Mucosa of gallbladder (tissue), 1 donor: Measurements from ENCODE around the gene CALML3. TPM values are rescaled to one million over a fixed set of nuclear protein-coding genes. Genes with fewer than 3 reads are reported as not detected.

ENCODE experiments used
- DNase-seq: peaks from one replicate; pipeline ENCODE4 v3.0.0-alpha.2; 2020; ENCODE audit warnings: low spot score
- total RNA-seq: library from RNA; stranded (reverse); gene quantifications from one replicate; pipeline ENCODE4 v1.2.1, GENCODE V29; 2021
- donor health status: DM: no; HTN: no; CAD: no.

CALML3 gene
- total RNA-seq, 1 donor from 2014 or later: not detected

DNA sequence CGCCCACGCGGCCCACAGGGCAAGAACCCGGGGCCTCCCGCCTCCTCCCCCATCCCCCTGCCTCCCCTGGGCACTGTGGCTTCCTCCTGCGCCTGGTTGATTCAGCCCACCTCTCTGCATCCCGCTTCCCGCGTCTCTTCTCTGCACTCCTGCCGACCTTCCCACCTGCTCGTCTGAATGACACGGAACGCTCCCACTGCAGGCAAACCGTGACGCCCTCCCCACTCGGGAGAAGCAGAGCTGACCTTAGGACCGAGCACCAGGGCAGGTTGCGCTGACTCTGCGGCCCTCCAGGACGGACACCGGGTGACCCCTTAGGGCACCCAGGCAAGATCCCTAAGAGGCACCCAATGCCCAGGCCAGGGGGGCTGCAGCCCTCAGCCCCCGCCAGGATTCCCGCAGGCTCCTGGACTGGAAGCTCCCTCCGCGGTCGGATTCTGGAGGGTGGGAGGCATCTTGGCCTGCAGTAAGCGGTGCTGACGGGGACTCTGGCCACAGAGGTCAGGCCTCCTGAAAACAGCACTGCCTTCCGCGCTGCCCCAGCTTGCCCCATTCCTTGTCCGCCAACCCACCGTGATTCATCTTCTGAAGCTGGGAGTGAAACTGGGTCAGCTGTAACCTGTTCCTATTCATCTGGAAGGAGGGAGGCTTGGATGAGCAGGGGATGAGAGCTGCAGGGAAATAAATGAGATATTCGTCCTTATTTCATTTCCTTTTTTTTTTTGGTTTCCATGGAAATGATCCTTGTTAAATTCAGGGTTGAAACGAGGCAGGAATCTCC, 990 bp downstream of the CALML3 start:
- no peak for DNase-seq

DNA sequence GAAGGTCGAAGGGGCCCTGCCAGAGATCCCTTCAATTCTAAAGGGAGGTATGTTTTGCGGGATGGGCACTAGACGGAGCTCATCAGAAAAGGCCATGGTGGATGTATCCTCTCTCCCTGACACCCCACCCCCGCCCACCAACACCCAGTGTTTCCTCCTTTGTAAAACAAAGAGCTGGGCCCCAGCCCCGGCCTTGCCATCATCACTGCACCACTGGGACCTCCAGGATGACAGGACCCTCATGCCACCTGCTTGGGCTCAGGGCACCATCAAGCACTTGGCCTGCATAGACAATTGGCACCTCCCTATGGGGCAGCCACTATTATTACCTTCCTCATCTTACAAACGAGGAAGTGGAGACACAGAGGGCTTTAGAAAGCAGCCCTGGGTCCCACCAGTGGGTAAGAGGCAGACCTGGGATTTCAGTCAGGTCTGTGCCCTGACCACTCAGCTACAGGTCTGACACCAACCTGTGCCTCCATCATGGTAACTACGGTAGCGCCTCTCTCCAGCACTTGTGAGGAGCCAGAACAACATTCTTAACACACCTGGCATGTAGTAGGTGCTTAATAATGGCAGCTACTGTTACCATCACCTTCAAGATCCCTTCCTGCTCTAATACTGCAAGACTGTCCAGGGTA, 2.0 kb downstream of the CALML3 start:
- DNase-seq: no peak

DNA sequence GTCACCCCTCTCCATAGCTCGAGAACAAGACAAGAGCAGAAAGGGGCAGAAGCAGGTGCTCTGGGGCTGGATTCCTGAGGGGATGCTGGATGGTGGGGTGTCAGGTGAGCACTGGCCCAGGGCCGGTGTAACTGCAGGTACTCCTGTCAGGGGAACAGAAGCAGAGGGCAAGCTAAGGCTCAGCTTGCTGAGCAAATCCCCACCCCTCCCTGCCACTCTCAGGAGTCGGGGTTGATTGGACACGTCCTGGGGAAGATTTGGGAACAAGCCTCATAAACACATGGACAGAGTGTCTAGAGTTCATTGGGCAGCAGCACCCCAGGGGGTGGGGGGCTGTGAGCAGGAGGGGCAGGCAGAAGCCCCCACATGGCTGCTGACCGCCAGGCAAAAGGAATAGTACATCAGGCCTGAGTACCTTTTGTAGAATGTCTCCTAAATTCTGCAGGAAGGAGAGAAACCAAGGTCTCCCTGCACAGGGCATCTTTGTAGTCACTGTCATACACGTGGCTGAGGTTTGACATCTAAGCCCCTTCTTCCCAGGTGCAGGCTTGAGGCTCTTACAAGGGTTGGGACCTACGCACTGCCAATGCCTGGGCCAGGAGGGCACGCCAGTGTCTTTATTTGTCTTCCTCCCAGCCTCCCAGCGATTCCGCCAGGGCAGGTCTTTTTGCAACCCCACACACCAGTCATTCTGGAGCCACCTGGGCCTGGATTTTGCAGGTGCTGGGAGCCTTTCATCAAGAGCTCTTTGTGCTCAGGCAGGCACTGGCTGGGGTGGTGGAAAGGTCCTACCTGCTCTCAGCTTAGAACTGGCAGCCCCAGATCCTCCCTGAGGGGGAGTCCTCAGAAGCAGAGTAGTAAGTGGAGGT, 2.8 kb downstream of the CALML3 start:
- DNase-seq: no peak

DNA sequence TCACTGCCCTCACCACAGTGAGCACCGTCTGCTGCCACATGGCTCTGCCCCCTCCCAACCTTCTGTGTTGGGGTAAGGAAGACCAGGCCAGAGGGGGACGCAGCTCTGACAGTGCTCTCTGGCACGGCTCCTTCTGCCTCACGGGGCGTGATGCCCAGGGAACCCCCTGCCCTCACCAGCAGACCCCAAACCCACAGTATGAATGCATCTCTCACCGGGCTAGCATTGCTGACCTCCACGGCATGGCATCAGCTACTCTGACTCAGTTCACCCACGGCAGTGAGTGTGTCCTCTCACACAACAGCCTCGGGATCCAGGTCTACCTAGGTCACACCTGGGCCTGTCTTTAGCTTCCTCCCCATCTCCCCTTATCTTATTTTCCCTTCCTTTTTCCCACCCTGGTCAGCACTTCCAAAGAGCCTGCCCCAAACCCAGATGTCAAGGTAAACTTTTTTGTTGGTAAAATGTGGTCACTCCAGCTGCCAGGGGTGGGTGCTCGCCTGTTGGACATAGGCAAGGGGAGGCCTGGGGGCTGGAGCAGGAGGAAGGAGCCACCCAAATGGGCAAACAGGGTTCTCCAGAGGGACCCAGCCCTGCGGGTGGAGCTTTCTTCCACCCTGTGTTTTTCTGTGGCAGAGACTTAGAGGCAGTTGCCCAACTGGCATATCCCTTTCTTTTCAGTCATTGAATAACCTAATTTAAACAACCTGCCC, 4.4 kb downstream of the CALML3 start:
- DNase-seq: no peak

DNA sequence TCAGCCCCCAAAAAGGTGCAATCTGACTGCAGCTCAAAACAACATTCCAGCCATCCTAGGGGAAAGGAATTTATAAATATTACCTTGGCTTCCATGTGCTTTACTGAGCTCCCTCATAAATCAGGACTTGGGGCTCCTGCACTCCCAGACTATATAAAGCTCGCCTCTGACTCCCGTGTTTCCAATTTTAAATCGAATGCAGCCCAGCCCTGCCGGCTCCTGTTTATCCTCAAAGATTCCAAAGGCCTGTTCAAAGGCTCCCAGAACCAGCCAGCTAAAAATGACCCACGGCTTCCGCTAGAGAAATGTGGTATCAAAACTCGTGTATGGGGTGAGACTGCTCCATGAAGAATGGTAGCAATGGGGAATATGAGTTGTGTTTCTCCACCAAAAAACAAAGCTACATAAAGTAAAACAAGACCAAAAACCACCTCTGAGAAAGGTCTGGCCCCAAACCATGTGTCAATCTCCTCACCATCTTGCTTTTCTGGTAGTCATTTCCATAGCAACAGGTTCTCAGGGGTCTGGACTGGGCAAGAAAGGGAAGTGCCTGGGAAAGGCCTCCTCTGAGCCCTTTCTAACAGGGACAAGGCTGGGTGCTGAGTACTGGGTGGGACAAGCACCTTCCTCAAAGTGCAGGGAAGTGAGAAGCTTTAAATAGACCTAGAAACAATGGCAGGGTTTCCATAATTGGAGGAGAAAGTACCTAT, 5.1 kb downstream of the CALML3 start:
- no peak for DNase-seq

DNA sequence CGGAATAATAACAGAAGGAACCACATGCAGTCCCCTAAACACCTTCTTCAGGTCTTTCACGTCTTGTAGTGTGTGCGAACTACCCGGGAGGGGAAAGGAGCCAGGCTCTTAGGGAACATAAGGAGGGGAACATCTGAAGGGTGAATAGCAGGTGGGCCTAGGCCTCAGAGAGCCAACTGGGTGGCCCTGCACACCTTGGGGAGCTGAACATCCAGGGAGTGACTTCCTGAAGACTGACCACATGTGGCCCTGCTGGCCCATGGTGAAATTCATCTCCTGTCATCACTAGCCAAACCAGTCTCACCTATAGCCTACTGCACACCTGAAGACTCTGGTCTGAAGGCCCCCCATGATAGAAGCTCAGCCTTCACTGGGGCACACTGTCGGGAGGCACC, 5.6 kb downstream of the CALML3 start:
- no peak for DNase-seq

DNA sequence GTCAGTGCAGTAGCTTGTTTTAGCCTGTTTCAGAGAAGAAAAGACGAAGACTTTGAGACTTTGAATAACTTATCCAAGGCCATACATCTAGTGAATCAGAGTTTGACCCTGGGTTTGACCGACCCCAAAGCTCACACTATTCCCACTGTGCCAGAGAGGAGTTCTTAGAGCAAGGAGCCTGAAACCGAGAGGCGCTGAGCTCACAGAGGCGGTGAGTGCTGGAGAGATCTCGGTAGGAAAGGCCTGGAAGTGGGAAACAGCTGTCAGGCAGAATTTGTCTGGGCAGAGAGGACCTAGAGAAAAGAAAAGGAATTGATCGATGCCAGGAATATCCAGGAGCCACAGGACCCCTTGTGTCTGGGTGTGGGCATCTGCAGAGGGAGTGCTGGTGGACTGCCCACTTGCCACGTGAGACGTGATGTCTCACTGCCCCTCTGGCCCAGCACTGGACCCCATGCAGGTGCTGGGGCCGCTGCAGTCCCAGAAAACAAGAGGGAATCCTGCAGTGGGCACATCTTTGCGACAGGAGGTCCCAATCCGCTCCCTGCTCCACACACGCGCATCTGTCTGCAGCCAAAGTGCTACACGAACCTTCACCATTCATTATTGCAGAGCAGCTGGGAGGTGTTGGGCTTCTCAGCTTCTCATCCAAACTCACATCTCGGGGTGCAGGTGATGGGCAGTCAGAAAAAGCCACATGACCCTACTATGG, 6.2 kb downstream of the CALML3 start:
- no peak for DNase-seq

DNA sequence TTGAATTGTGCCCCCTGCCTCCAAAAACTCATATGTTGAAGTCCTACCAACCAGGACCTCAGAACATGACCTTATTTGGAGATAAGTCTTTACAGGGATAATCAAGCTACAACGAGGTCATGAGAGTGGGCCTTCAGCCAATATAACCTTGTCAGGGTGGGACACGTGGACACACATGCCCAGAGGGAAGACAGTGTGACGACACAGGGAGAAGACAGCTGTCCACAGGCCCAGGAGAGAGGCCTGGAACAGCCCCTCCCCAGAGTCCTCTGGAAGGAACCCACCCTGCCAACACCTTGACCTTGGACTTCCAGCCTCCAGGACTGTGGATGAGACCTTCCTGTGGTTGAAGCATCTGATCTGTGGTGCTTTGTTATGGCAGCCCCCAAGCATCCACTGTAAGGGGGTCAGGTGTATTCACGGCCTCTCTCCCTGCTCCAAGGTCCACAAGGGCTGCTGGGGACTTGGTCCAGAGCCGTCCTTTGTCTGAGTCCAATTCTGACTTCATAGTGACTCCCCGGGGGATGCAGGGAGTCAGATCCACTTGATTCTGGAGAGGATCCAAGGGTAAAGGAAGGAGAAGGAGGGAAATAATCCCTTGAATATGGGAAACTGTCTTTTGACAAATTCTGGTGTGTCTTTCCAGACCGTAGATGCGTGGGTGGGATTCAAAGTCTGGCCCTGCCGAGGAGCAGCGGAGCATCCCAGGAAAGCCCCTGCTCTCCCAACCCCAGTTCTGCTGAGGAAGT, 7.0 kb downstream of the CALML3 start:
- no peak for DNase-seq

DNA sequence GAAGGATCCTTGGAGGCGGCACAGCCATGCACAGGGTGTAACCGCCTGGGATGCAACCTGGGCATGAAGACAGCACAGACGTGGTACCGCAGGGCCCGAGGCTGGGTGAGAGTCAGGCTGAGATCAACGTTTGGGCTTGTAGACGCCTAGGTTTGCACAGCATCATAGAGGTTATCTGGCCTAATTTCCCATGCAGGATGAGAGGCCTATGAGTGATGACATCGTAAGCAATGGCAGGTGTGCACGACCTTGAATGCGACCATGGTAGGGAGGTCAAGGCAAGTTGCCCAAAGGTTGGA, 7.5 kb downstream of the CALML3 start:
- DNase-seq: no peak

DNA sequence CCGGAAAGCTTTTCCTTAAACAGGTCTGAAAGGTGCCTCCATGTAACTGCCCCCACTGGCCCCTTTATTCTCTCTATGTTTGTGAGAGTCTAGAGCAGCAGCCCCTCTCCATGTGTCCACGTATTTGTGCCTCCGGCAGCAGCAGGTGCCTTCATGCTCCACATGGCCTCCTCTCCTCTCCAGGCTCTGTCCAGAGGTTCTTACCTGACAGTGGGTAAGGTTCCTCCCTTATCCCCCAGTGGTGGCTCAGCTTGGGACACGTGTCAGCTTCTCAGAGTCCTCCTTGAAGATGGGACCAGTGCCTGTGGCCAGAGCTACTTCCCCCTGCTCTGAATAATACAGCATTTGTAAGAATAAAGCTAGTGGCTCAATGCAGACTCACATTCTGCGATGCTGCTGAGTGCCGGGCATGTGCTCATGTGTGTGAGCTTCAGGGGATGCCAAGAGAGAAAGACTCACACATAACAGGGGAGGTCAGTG, 7.9 kb downstream of the CALML3 start:
- DNase-seq: no peak

DNA sequence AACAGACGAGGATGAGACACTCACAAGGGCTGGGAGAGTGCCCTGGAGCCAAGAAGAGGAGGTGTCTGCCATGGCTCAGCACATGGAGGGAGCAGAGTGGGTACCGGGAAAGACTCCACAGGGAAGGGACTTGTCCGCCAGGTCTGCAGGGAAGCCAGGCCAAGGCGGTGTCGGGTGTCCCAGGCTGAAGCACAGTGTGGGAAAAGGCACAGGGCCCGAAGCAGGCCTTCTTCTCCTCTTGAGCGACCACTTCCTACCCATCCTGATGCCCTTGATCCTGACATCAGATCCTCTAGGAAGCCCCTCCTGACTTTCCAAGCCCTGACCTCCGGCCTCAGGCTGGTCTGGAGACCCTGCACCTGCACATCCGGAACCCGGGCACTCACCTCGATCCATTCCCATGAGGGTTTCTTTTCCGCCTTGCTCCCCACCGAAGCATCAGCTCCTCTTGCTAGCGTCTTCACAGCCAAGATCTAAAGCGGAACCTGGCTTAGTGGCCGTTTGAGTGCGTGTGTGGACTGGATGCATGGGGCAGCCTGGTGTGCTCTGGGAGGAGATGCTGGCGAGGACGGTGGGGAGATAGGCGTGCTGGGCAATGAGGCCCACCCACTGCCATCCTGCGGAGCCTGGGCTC, 8.5 kb downstream of the CALML3 start:
- DNase-seq: no peak

DNA sequence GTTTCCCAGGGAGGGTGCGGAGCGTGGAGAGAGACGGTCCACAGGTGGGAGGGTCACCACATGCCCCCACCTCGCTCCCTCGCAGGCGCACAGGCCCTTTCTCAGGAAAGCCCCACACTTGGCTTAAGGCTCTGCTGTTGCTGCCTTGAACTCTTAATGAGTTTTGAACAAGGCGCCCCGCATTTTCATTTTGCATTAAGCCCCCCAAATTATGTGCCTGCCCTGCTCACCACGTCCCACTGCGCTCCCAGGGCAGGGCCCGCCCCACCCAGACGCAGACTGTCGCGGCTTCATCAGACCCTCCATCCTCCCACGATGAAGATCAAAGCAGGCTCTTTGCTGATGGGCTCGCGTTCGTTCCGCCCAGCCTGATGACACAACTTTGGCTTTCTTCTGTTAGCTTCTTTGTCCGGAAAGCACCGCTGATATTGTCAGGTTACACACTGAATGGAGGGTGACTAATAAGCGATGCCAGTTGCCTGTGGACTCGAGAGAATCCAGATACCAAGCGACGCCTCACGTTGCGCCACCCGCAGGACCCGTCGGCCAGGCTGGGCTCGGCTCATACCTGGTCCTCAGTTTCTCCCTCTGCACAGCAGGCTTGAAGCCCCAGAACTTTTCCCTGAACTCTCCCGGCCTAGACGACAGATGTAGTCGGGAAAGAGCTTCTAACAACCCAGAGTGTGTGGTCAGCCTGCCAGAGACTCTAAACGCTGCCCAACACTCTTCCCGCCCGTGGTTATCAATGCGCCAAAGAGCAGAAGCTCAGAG, 9.5 kb downstream of the CALML3 start:
- no peak for DNase-seq

DNA sequence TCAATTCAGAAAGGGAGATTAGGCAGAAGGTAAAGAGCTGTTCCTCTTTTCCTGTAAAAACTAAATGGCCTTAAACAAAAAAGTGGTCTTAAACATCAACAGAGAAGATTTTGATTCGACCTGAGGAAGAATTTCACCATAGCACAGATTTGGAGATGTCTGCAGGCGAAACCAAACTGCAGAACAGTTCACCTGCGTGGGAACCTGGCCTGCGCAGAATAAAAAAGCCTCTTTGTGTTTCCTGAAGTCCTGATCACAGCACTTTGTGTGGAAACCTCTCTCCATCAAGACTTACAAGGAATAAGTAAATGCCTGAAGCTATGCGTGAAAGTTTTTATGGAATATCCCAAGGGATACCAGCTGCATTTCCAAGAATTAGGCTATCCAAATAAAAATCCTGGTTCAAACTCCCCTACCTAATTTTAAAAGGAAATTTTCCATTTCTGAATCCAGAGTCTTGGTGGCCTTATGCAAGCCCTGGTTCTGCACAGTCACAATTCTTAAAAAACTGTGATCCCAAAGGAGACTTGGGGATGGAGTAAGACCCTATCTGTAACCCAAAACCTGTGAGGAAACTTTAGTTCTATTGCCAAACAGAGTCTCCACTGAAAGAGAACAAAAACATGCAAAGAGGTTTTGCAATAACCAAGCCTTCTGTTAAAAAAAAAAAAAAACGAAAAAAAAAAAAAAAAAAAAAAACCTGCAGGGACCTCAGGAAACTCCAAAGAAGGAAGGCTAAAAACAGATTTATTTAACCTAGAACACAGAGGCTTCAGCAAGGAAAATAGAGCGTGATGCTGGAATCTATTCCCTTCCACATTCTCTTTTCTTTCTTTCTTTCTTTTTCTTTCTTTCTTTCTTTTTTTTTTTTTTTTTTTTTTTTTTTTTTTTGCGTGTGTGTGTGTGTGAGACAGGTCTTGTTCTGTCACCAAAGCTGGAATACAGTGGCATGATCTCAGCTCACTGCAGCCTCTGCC, 10.4 kb downstream of the CALML3 start:
- DNase-seq: no peak

DNA sequence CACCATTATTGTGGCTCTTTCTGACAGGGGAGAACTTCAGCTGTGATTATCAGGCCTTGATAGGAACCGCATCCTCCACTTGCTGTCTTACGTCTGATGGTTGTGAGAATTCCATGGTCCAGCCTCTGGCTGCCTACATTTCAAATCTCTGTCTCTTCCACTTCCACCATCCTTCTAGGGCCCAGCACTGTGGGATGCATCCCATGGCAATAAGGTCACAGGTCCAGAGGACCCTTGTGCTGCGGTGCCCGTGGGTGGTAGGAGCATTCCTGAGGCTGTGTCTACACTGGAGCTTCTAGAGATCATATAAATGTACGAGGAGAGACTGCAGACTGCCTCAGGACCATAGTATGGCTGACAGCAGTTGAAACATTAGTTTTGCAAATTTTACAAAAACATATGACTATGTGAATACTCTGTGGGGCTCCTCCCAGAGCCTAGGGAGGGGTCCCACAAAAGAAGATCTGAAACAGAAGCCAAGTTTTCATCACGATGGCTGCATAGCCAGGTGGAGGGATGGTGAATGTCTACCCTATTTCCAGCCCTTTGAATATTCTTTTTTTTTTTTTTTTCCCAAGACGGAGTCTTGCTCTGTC, 11.8 kb downstream of the CALML3 start:
- DNase-seq: no peak

DNA sequence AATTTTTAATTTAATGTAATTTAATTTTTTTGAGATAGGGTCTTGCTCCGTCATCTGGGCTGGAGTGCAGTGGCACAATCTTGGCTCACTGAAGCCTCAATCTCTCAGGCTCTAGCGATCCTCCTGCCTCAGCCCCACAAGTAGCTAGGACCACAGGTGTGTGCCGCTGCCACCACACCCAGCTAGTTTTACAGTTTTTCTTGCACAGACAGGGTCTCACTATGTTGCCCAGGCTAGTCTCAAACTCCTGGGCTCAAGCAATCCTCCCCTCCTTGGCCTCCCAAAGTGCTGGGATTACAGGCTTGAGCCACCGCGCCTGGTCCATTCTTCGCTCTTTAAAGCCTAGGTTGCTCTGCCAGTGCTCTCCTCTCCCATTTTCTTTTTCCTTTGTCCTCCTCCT, 12.9 kb downstream of the CALML3 start:
- no peak for DNase-seq

DNA sequence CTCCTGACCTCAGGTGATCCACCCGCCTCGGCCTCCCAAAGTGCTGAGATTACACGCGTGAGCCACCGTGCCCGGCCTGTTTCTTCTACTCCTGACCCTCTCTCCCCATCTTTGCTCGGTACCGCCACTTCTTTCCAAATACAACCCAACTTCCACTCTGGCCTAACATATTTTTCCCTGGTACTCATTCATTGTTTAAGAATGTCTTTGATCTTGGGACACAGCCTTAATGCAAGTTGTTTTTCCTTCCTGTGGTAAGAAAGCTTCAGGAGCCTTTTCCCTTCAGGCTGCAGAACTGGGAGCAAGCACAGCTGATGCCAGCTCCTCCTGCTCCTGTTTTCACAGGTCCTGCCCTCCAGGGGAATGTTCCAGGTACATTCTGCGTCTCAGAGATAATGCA, 13.7 kb downstream of the CALML3 start:
- no peak for DNase-seq
